HCT116 (cell line): ENCODE measurements around the gene OTOP2.

Experiments
- EZH2phosphoT487 ChIP-seq: fragments of 200-600 bp; IDR thresholded peaks from 2 replicates; pipeline ENCODE4 v1.6.1; 2018; ENCODE audit warnings: antibody characterized with exemption, borderline replicate concordance
- FOSL1 ChIP-seq: IDR thresholded peaks from 2 replicates; pipeline ENCODE4 v1.6.1; 2012; ENCODE audit warnings: low read depth
- POLR2A ChIP-seq: IDR thresholded peaks from 2 replicates; pipeline ENCODE4 v1.7.0; 2011; ENCODE audit warnings: borderline replicate concordance; ENCODE audit not compliant: insufficient read depth, insufficient read length; ENCODE audit errors: extremely low read depth
- POLR2AphosphoS5 ChIP-seq: IDR thresholded peaks from 2 replicates; pipeline ENCODE4 v1.6.1; 2011; ENCODE audit warnings: mild to moderate bottlenecking, low read depth, low read length, moderate library complexity
- SIN3A ChIP-seq: IDR thresholded peaks from 2 replicates; pipeline ENCODE4 v1.6.1; 2012; ENCODE audit warnings: low read depth
- SRF ChIP-seq: IDR thresholded peaks from 2 replicates; pipeline ENCODE4 v1.6.1; 2012; ENCODE audit warnings: low read depth
- TCF7L2 ChIP-seq: IDR thresholded peaks from 2 replicates; pipeline ENCODE4 v1.7.0; 2011; ENCODE audit warnings: borderline replicate concordance, inconsistent platforms; ENCODE audit not compliant: insufficient read depth, insufficient read length; ENCODE audit errors: extremely low read depth
- TF ChIP-seq, protein P1 (sequence below), 3 experiments: fragments of 200-600 bp in 1 of 3; sonication (generic) in 1 of 3; IDR thresholded peaks in 2 of 3; conservative IDR thresholded peaks in 1 of 3; 2 replicates each; pipeline ENCODE4 v1.5.1; 2012 to 2017; ENCODE audit warnings: low read depth in 2 of 3, low read length in 2 of 3, antibody characterized with exemption in 1 of 3, borderline replicate concordance in 1 of 3, control low read depth in 1 of 3, mild to moderate bottlenecking in 1 of 3, mixed read lengths in 1 of 3, mixed run types in 1 of 3, moderate library complexity in 1 of 3; ENCODE audit not compliant: insufficient read depth in 1 of 3
- TF ChIP-seq, protein P2 (sequence below): IDR thresholded peaks from 2 replicates; pipeline ENCODE4 v1.6.1; 2012

- no peak for TF ChIP-seq SIN3A
- TF ChIP-seq POLR2AphosphoS5: no peak
- TF ChIP-seq, protein P1, sequence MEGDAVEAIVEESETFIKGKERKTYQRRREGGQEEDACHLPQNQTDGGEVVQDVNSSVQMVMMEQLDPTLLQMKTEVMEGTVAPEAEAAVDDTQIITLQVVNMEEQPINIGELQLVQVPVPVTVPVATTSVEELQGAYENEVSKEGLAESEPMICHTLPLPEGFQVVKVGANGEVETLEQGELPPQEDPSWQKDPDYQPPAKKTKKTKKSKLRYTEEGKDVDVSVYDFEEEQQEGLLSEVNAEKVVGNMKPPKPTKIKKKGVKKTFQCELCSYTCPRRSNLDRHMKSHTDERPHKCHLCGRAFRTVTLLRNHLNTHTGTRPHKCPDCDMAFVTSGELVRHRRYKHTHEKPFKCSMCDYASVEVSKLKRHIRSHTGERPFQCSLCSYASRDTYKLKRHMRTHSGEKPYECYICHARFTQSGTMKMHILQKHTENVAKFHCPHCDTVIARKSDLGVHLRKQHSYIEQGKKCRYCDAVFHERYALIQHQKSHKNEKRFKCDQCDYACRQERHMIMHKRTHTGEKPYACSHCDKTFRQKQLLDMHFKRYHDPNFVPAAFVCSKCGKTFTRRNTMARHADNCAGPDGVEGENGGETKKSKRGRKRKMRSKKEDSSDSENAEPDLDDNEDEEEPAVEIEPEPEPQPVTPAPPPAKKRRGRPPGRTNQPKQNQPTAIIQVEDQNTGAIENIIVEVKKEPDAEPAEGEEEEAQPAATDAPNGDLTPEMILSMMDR (IDR thresholded peaks at IDR 0.05 in 2 of 3, conservative IDR thresholded peaks at IDR 0.05 in 1 of 3; ENCODE audit: borderline replicate concordance in 1 of 3, insufficient read depth in 1 of 3, low read depth in 2 of 3, low read length in 2 of 3): no peak
- no peak for TF ChIP-seq FOSL1
- TF ChIP-seq TCF7L2: no peak
- TF ChIP-seq EZH2phosphoT487: no peak
- TF ChIP-seq SRF: no peak
- TF ChIP-seq, protein P2, sequence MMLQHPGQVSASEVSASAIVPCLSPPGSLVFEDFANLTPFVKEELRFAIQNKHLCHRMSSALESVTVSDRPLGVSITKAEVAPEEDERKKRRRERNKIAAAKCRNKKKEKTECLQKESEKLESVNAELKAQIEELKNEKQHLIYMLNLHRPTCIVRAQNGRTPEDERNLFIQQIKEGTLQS: no peak
- TF ChIP-seq POLR2A: no peak
Measured at GRCh38 chr17:74959826-74960515, 35.9 kb downstream of the OTOP2 start.
